Endodermal cell (in vitro differentiated cells): ENCODE data around the gene IDI2. TPM values are rescaled to one million over a fixed set of nuclear protein-coding genes. Genes with fewer than 3 reads are reported as not detected.

Source experiments
- DNase-seq: peaks from one replicate; pipeline ENCODE4 v3.0.0-alpha.2; 2017
- H3K27ac ChIP-seq: 2 replicates; pipeline ENCODE4 v1.5.1; 2013; ENCODE audit warnings: mild to moderate bottlenecking, low read depth, low read length, moderate library complexity
- H3K27me3 ChIP-seq: 2 replicates; pipeline ENCODE4 v1.6.1; 2013; ENCODE audit warnings: mild to moderate bottlenecking, low read length, moderate library complexity; ENCODE audit not compliant: insufficient read depth, control insufficient read depth, poor library complexity, severe bottlenecking
- H3K36me3 ChIP-seq: 2 replicates; pipeline ENCODE4 v1.7.0; 2013; ENCODE audit warnings: mild to moderate bottlenecking, low read length, moderate library complexity; ENCODE audit not compliant: control insufficient read depth, insufficient read depth
- H3K4me1 ChIP-seq: one replicate; pipeline ENCODE4 v1.7.0; 2013; ENCODE audit warnings: low read length; ENCODE audit not compliant: control insufficient read depth, insufficient read depth
- H3K4me3 ChIP-seq: 2 replicates; pipeline ENCODE4 v1.5.1; 2013; ENCODE audit warnings: mild to moderate bottlenecking, low read length, moderate library complexity
- H3K9ac ChIP-seq: 2 replicates; pipeline ENCODE4 v1.6.1; 2013; ENCODE audit warnings: mild to moderate bottlenecking, low read length, moderate library complexity; ENCODE audit not compliant: poor library complexity, severe bottlenecking; ENCODE audit errors: extremely low read depth
- H3K9me3 ChIP-seq: 2 replicates; pipeline ENCODE4 v1.6.1; 2013; ENCODE audit warnings: mild to moderate bottlenecking, low read length, moderate library complexity; ENCODE audit not compliant: control insufficient read depth
- H3K27ac Mint-ChIP-seq: 2 replicates; pipeline ENCODE4 v1.8.0; 2020; ENCODE audit warnings: mixed read lengths
- H3K27me3 Mint-ChIP-seq: 2 replicates; pipeline ENCODE4 v1.8.0; 2021; ENCODE audit warnings: mild to moderate bottlenecking, mixed read lengths; ENCODE audit not compliant: insufficient read depth
- H3K36me3 Mint-ChIP-seq: 2 replicates; pipeline ENCODE4 v1.8.0; 2020; ENCODE audit warnings: low read depth, mixed read lengths
- H3K4me1 Mint-ChIP-seq: 2 replicates; pipeline ENCODE4 v1.8.0; 2020; ENCODE audit warnings: mixed read lengths
- H3K4me3 Mint-ChIP-seq: 2 replicates; pipeline ENCODE4 v1.8.0; 2020; ENCODE audit warnings: mild to moderate bottlenecking, moderate library complexity, mixed read lengths
- H3K9me3 Mint-ChIP-seq: 2 replicates; pipeline ENCODE4 v1.8.0; 2020; ENCODE audit warnings: mild to moderate bottlenecking, mixed read lengths
- CTCF ChIP-seq: fragments of 200-600 bp; sonication (generic); conservative IDR thresholded peaks from 2 replicates; pipeline ENCODE4 v1.5.0; 2021; ENCODE audit warnings: antibody characterized with exemption, mild to moderate bottlenecking
- WGBS, 2 experiments: methylation state at CpG; one replicate each; pipeline versions ENCODE4 v1.1.5 to v1.1.7; 2013; ENCODE audit warnings: missing lambda C conversion rate in 2 of 2, mixed read lengths in 1 of 2; ENCODE audit not compliant: insufficient coverage in 1 of 2, insufficient read length in 1 of 2; 5-methylcytosine and 5-hydroxymethylcytosine counted together
- total RNA-seq, 2 donors: library from RNA; stranded (reverse); fragmentation: NEBNext Ultra II Directional in 1 of 2; extraction: Animal tissue kit (Norgen Biotek cat#: 25700) in 1 of 2; gene quantifications; 2 replicates in 1 of 2; 3 replicates in 1 of 2; pipeline ENCODE4 v1.2.1, GENCODE V29; 2021

Gene IDI2
- total RNA-seq, 2 donors from 2014 or later: not detected

GRCh38 chr10:1002425-1003006 is 23.1 kb downstream of the IDI2 start:
- H3K36me3 Mint-ChIP-seq: peaks cover 90% of the 10 kb centered on the region
- H3K9me3 Mint-ChIP-seq: peaks cover 3% of the 10 kb centered on the region
- H3K9ac ChIP-seq: no peak overlapping the region
- no peak overlapping the region for H3K4me3 ChIP-seq
- H3K27ac ChIP-seq: no peak overlapping the region
- H3K4me3 Mint-ChIP-seq: no peak overlapping the region
- H3K27ac Mint-ChIP-seq: no peak overlapping the region
- peaks cover 95% of the 10 kb centered on the region for H3K36me3 ChIP-seq
- H3K27me3 ChIP-seq: no peaks in the 10 kb centered on the region
- WGBS, 2 experiments: 95% methylated on average over 5 of the region's 5 CpGs; no CpG with 5 or more reads in 1 of the 2 experiments
- DNase-seq: no peak
- peaks cover 17% of the 10 kb centered on the region for H3K9me3 ChIP-seq
- H3K4me1 ChIP-seq: no peaks in the 10 kb centered on the region
- no peak for TF ChIP-seq CTCF
- no peaks in the 10 kb centered on the region for H3K4me1 Mint-ChIP-seq
- H3K27me3 Mint-ChIP-seq: no peaks in the 10 kb centered on the region

GRCh38 chr10:997266-998022 is 28.2 kb downstream of the IDI2 start:
- Mint-ChIP-seq H3K27ac (no peak overlapping the region), H3K27me3 (no peaks in the 10 kb centered on the region), H3K36me3 (peaks cover 96% of the 10 kb centered on the region), H3K9me3 (peaks cover 3% of the 10 kb centered on the region), H3K4me1 (no peaks in the 10 kb centered on the region), H3K4me3 (no peak overlapping the region)
- TF ChIP-seq CTCF: no peak
- no peak for DNase-seq
- Histone ChIP-seq H3K36me3 (peaks cover 97% of the 10 kb centered on the region), H3K4me1 (no peaks in the 10 kb centered on the region), H3K4me3 (no peak overlapping the region), H3K27me3 (no peaks in the 10 kb centered on the region), H3K9me3 (peaks cover 13% of the 10 kb centered on the region), H3K9ac (no peak overlapping the region), H3K27ac (no peak overlapping the region)
- WGBS, 2 experiments: 86 to 90% methylated on average over 14 to 19 of the region's 19 CpGs

- Histone ChIP-seq H3K4me3 (no peak overlapping the region), H3K36me3 (peaks cover 90% of the 10 kb centered on the region), H3K27me3 (no peaks in the 10 kb centered on the region), H3K9ac (no peak overlapping the region), H3K9me3 (no peaks in the 10 kb centered on the region), H3K4me1 (no peaks in the 10 kb centered on the region), H3K27ac (no peak overlapping the region)
- no peak for TF ChIP-seq CTCF
- Mint-ChIP-seq H3K4me1 (no peaks in the 10 kb centered on the region), H3K4me3 (no peak overlapping the region), H3K27me3 (no peaks in the 10 kb centered on the region), H3K36me3 (peaks cover 89% of the 10 kb centered on the region), H3K9me3 (peaks cover 3% of the 10 kb centered on the region), H3K27ac (no peak overlapping the region)
- WGBS, 2 experiments: 96 to 100% methylated on average over 10 to 12 of the region's 12 CpGs
- DNase-seq: no peak
Measured at GRCh38 chr10:996031-996430, 29.6 kb downstream of the IDI2 start.
